Dedifferentiated amniotic fluid mesenchymal stem cell (primary cell): ENCODE results near the gene CFAP161.
A peak's percentile ranks its signal among the peaks of the same experiment; 100 is the strongest.
"Not testable (repeated sequence)": the region's sequence is repeated elsewhere in the genome, so short reads cannot be mapped to it uniquely, and the experiment has no call there.

Source experiments
- DNase-seq: peaks from one replicate; pipeline ENCODE4 v3.0.0-alpha.2; 2016; ENCODE audit errors: extremely low spot score

Gene CFAP161

DNA sequence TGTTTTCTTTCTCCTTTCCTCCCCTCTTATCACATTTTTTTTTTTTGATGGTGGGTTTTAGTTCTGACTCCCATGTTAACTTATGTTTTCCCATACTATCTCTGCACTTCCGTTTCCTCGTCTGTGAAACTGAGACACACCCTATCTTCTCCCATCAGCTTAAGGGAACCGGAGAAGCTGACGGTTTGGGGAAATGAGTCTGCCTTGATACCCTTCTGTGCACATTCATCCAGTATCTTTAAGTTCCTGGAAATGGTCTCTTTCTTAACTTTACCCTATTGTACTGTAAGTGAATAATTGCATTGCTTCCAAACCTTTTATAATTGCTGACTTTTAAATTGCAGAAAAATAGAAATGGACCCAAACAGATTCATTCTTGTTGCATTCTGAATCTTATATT is 26.2 kb upstream of the CFAP161 start:
- DNase-seq, result no peak

DNA sequence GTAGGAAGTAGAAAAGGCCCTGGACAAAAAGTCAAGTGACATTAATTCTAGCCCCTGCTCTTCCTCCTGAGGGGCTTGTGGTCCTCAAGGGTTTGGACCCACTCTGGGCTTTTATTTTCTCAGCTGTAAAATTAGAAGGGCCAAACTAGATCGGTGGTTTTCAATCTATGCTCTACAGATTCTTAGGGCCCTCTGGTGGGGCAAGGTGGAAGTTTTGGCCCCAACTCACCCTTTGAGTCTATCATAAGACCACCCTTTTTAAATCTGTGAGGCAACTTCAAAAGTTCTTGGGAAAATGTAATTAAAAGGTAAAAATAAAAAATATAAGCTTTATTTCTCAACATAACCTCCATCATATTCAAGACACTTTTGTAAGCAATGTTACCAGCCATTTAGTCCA is 25.6 kb upstream of the CFAP161 start:
- no peak for DNase-seq

DNA sequence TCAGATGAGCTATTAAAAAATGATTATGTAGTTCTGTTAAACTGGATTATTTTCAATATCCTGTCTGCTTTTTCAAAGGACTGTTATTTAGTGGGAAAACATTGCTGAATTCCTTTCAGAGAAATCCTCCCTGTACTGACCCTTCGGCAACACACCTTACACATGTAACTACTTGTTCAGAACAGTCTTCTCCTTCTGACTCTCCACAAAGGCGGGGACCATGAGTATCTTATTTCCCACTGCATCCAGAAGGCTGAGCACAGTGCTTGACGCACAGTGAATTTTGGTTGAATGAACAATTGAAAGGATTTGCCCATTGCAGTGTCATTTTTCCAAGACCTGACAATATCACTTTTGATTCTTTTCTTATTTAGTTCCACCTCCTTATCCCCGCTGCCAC is 23.1 kb upstream of the CFAP161 start:
- DNase-seq, result no peak

- DNase-seq, result no peak
Observed at GRCh38 chr15:81111510-81112470, 22.3 kb upstream of the CFAP161 start.

- no peak for DNase-seq
Observed at GRCh38 chr15:81113204-81113657, 20.8 kb upstream of the CFAP161 start.

DNA sequence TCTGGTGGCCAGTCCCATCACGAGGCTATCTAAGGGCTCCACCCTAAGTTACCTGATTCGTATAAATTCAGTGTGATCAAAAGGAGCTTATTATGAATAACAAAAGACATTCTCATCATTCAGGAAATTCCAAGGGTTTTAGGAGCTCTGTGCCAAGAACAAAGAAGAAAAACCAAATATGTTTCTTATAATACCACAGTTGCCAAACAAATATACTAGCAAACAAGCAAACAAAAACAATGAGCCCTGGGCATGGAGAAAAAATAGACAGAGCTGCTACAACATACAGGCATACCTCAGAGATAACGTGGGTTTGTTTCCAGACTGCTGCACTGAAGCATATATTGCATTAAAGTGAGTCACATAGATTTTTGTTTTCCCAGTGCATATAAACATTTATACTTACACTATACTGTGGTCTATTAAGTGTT is 20.2 kb upstream of the CFAP161 start:
- DNase-seq, result peak; percentile 54

DNA sequence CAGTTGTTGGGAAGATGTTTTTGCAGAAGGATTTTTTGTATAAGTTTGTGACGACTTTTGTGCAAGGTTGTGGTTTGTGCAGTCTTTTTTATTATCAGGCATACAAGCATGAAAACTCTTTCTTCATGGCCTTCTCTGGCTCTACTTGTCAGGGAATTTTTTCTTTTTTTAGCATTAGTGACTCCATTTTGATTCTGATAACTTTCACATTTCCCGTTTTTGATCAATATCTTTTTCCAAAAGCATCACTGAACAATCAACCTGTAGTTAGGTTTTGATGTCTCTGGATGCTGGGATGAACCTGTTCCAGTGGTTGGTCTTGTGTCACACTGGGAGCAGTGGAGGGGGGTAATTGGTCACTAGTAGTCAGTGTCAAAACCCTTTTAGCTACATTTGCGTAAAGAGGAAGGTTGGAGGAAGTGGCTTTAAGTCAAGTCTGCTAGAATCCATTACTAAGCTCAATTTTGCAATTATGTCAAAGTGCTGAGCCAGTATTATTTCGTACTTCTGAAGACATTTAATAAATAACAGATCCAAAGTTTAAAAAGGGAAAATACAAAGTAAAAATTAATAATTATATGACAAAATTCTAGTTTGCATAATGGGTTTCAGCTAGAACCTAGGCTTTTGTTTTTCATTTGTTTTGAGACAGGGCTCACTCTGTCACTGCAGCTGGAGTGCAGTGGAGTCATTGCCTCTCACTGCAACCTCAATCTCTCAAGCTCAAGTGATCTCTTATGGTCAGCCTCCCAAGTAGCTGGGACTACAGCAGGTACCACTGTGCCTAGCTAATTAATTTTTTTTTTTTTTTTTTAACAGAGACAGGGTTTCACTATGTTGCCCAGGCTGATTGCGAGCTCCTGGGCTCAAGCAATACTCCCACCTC is 18.8 kb upstream of the CFAP161 start:
- DNase-seq, result no peak

DNA sequence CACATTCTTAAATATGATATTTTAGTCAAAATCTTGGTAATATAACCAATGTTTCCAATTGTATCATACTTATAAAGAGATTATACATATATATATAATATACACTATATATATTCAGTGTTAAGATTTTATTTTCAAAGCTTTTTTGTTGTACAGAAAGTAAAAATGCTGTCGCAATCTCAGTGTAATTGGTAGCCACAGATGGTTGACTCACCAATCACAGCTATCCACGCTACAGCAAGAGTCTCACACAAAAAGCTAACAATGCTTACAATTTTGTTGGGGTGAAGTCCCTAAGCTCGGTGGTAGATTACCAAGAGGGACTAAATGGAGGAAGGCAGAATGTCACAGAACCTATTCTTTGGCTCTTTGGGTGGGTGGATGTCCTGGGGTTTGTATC is 16.9 kb upstream of the CFAP161 start:
- no peak for DNase-seq

GRCh38 chr15:81117581-81117980 is 16.5 kb upstream of the CFAP161 start:
- no peak for DNase-seq

GRCh38 chr15:81118361-81118760 is 15.7 kb upstream of the CFAP161 start:
- DNase-seq, result no peak

DNA sequence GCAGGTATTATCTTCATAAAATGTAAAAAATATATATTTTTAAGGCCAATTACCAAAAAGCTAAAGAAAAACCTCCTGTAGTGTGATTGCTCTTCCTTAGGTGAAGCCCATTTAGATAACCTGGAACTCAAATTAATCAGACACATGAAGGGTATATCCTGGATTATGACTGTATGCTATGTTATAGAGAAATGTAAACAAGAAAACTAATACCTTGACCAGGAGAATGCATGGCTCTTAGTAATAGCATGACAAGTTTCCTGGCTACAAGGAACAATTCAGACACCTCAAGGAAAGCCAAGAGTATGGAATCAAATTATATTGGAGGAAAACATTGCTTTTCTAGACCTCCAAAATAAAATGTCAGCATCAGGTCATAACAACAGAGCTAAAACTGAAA is 14.0 kb upstream of the CFAP161 start:
- DNase-seq, result no peak

GRCh38 chr15:81126892-81127291 is 7.2 kb upstream of the CFAP161 start:
- DNase-seq, result no peak

DNA sequence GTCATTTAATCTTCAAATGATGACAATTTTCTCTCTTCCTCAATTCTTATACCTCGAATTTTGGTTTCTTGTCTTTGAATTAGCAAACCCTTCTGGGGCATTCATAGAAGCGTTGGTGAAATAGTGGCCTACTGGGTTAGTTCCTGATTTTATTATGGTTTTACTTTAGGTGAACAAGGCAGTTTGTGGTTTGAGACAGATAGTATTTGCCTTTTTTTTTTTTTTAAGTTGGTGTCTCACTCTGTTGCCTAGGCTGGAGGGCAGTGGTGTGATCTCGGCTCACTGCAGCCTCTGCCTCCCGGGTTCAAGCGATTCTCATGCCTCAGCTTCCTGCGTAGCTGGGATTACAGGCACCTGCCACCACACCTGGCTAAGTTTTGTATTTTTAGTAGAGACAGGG is 7.4 kb downstream of the CFAP161 start:
- DNase-seq, result not testable (repeated sequence)

GRCh38 chr15:81146006-81146405 is 11.9 kb downstream of the CFAP161 start:
- DNase-seq, result peak; percentile 47

- DNase-seq, result no peak
Observed at GRCh38 chr15:81146466-81146865, 12.4 kb downstream of the CFAP161 start.

DNA sequence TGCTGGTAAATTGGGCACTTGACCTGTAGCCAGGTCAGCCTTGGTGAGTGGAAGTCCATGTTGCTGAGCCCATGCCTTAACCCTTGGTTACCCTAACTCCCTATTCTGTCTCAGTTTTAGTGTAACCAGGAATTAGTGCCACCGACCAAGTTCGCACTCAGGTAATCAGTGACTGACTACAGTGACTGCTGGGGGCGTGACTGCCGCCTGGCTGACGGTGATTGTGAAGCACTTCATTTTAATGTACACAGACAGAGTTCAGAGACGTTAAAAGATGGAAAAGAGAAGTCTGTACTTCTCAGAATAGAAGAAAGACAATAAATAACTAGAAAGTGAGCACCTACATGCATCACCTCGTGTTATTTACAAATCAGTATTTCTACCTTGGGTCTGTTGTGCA is 17.3 kb downstream of the CFAP161 start:
- DNase-seq, result no peak

DNA sequence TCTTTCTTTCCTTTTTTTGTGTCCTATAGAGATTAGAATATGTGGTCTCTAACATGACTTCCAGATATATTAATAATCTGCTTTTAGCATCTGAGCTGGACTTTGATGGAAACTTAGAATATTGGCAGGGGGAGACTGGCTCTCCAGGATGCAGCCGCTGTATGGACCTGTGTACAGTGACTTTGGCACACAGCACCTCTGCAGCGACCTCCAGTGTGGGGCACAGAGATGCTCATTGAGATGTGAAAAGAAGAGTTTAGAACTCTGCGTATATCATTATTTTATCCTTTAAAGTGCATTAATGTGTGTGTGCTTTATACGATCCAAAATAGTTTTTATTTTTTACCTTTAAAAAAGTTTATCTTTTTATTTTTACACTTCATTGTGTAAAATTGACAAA is 18.3 kb downstream of the CFAP161 start:
- DNase-seq, result no peak

GRCh38 chr15:81152799-81153198 is 18.7 kb downstream of the CFAP161 start:
- DNase-seq, result no peak

GRCh38 chr15:81155375-81156218 is 21.5 kb downstream of the CFAP161 start:
- peak; percentile 80 for DNase-seq

DNA sequence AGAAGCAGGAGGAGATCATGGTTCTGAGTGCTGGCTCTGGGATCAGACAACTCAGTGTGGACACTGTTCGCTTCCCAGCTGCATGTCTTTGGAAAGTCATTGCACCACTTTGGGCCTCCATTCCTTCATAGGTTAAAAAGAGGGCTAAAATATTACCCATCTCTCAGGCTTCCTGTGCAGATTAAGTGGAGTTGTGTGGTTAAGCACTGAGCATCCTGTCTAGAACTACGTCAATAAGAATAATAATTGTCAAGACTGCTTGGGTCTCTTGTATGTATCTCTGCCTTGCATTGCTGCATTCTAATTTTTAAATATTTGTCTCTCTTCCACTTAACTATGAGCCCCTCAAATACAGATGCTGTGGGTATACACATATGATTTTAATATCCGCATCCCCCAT is 22.3 kb downstream of the CFAP161 start:
- DNase-seq, result no peak

- DNase-seq, result peak; percentile 61
Observed at GRCh38 chr15:81157195-81157938, 23.3 kb downstream of the CFAP161 start.
